Activated CD8-positive, alpha-beta memory T cell treated with anti-CD3 and anti-CD28 coated beads, Interleukin-2, amount 50 U/mL, for 24 hours (primary cell): ENCODE measurements around the gene CDC42.
A peak's percentile ranks its signal among the peaks of the same experiment; 100 is the strongest.
"Not testable (repeated sequence)": the region's sequence is repeated elsewhere in the genome, so short reads cannot be mapped to it uniquely, and the experiment has no call there.

ENCODE experiments used
- DNase-seq: peaks from one replicate; pipeline ENCODE4 v3.0.0-alpha.2; 2020; ENCODE audit errors: extremely low read depth

The CDC42 gene

GRCh38 chr1:22074803-22075202 is 22.3 kb downstream of the CDC42 start:
- DNase-seq = no peak

- DNase-seq = no peak
Observed at GRCh38 chr1:22075718-22076117, 23.2 kb downstream of the CDC42 start.

GRCh38 chr1:22076346-22076745 is 23.8 kb downstream of the CDC42 start:
- no peak for DNase-seq

- DNase-seq = no peak
Observed at GRCh38 chr1:22077728-22078127, 25.2 kb downstream of the CDC42 start.

GRCh38 chr1:22078133-22078532 is 25.6 kb downstream of the CDC42 start:
- DNase-seq = no peak

GRCh38 chr1:22080191-22080590 is 27.7 kb downstream of the CDC42 start:
- no peak for DNase-seq

- no peak for DNase-seq
Observed at GRCh38 chr1:22088331-22088730, 35.8 kb downstream of the CDC42 start.

- DNase-seq = no peak
Observed at GRCh38 chr1:22089134-22089571, 36.6 kb downstream of the CDC42 start.

- DNase-seq = no peak
Observed at GRCh38 chr1:22089787-22090186, 37.3 kb downstream of the CDC42 start.

- no peak for DNase-seq
Observed at GRCh38 chr1:22090867-22091266, 38.4 kb downstream of the CDC42 start.

- DNase-seq = not testable (repeated sequence)
Observed at GRCh38 chr1:22092026-22092768, 39.7 kb downstream of the CDC42 start.

GRCh38 chr1:22093513-22093912 is 41.0 kb downstream of the CDC42 start:
- no peak for DNase-seq

GRCh38 chr1:22096036-22096435 is 43.5 kb downstream of the CDC42 start:
- no peak for DNase-seq

GRCh38 chr1:22096463-22096862 is 44.0 kb downstream of the CDC42 start:
- DNase-seq = no peak

GRCh38 chr1:22098752-22099151 is 46.2 kb downstream of the CDC42 start:
- DNase-seq = no peak

- no peak for DNase-seq
Observed at GRCh38 chr1:22100168-22100567, 47.7 kb downstream of the CDC42 start.

- no peak for DNase-seq
Observed at GRCh38 chr1:22101199-22101598, 48.7 kb downstream of the CDC42 start.

GRCh38 chr1:22101995-22102394 is 49.5 kb downstream of the CDC42 start:
- no peak for DNase-seq

GRCh38 chr1:22102746-22103145 is 50.2 kb downstream of the CDC42 start:
- DNase-seq = no peak

GRCh38 chr1:22104094-22104493 is 51.6 kb downstream of the CDC42 start:
- no peak for DNase-seq

GRCh38 chr1:22104865-22105437 is 52.4 kb downstream of the CDC42 start:
- peak; percentile 21 for DNase-seq

GRCh38 chr1:22105611-22106207 is 53.2 kb downstream of the CDC42 start:
- no peak for DNase-seq

- no peak for DNase-seq
Observed at GRCh38 chr1:22107126-22107525, 54.6 kb downstream of the CDC42 start.
